GM06990 (cell line): ENCODE measurements around the gene MON1A.
"Not testable (repeated sequence)": the region's sequence is repeated elsewhere in the genome, so short reads cannot be mapped to it uniquely, and the experiment has no call there.

ENCODE experiments used
- DNase-seq: peaks from one replicate; pipeline ENCODE4 v3.0.0-alpha.2; 2011; ENCODE audit not compliant: insufficient read length; ENCODE audit errors: extremely low read depth
- H3K27me3 ChIP-seq: replicated peaks from 2 replicates; pipeline ENCODE4 v1.6.0; 2011; ENCODE audit warnings: low read length; ENCODE audit not compliant: control insufficient read depth, insufficient read depth
- H3K36me3 ChIP-seq: 2 replicates; pipeline ENCODE4 v1.5.1; 2011; ENCODE audit warnings: low read length; ENCODE audit not compliant: control insufficient read depth, insufficient read depth
- H3K4me3 ChIP-seq: replicated peaks from 2 replicates; pipeline ENCODE4 v1.5.1; 2011; ENCODE audit warnings: low read depth, mild to moderate bottlenecking, control low read depth, low read length
- CTCF ChIP-seq: IDR thresholded peaks from 2 replicates; pipeline ENCODE4 v1.5.1; 2011; ENCODE audit warnings: low read length, control low read depth, mild to moderate bottlenecking, inconsistent platforms; ENCODE audit not compliant: insufficient read depth, poor library complexity, severe bottlenecking

MON1A gene

GRCh38 chr3:49939858-49940666 lies 10.5 kb upstream of the MON1A start, which contains the start of gene RBM6:
Gene RBM6 (plus strand): TSS chr3:49940150. CDS start chr3:49962642, 22,492 bp downstream.
- Histone ChIP-seq H3K4me3 (peak within 1 kb of the TSS; percentile 80), H3K27me3 (no peaks in the 10 kb centered on the region), H3K36me3 (no peaks in the 10 kb centered on the region)
- TF ChIP-seq CTCF, result no peak
- peak; percentile 98 for DNase-seq

GRCh38 chr3:49937090-49937489 lies 7.5 kb upstream of the MON1A start:
- Histone ChIP-seq H3K4me3 (no peak overlapping the region), H3K36me3 (no peaks in the 10 kb centered on the region), H3K27me3 (no peaks in the 10 kb centered on the region)
- no peak for TF ChIP-seq CTCF
- DNase-seq, result no peak

GRCh38 chr3:49932281-49932680 lies 2.7 kb upstream of the MON1A start:
- not testable (repeated sequence) for H3K4me3 ChIP-seq, H3K27me3 ChIP-seq, DNase-seq, H3K36me3 ChIP-seq

GRCh38 chr3:49930922-49931321 lies 1.3 kb upstream of the MON1A start:
- no peak for DNase-seq
- no peak overlapping the region for H3K4me3 ChIP-seq
- TF ChIP-seq CTCF, result peak; percentile 6
- no peaks in the 10 kb centered on the region for H3K27me3 ChIP-seq
- H3K36me3 ChIP-seq, result no peaks in the 10 kb centered on the region

GRCh38 chr3:49930168-49930690 lies 618 bp upstream of the MON1A start:
- Histone ChIP-seq H3K36me3 (no peaks in the 10 kb centered on the region), H3K4me3 (peak overlapping the region; percentile 83), H3K27me3 (no peaks in the 10 kb centered on the region)
- no peak for DNase-seq
- no peak for TF ChIP-seq CTCF

GRCh38 chr3:49928481-49929017 lies 1.1 kb downstream of the MON1A start:
- Histone ChIP-seq H3K27me3 (no peaks in the 10 kb centered on the region), H3K36me3 (no peaks in the 10 kb centered on the region), H3K4me3 (peak overlapping the region; percentile 83; the same call in 1 of the 2 replicates)
- TF ChIP-seq CTCF, result no peak
- DNase-seq, result no peak
